HepG2 (cell line): Measurements from ENCODE around the gene DDRGK1.
A peak's percentile ranks its signal among the peaks of the same experiment; 100 is the strongest.

ENCODE experiments used
- EZH2 ChIP-seq: conservative IDR thresholded peaks from 2 replicates; pipeline ENCODE4 v1.6.1; 2012; ENCODE audit warnings: mild to moderate bottlenecking, low read depth, low read length, moderate library complexity
- RAD21 ChIP-seq: fragments of 450-650 bp; formaldehyde crosslinking; IDR thresholded peaks from 2 replicates; pipeline ENCODE4 v1.5.0; 2020; ENCODE audit warnings: mild to moderate bottlenecking
- ZBTB33 ChIP-seq: sonication (generic); formaldehyde crosslinking; IDR thresholded peaks from 2 replicates; pipeline ENCODE4 v1.4.0; 2020; ENCODE audit warnings: missing genetic modification reagents
- TF ChIP-seq, protein P1 (sequence below): sonication (generic); formaldehyde crosslinking; IDR thresholded peaks from 2 replicates; pipeline ENCODE4 v1.4.0; 2020; ENCODE audit warnings: missing genetic modification reagents, borderline replicate concordance
- TF ChIP-seq, protein P2 (sequence below): sonication (generic); formaldehyde crosslinking; IDR thresholded peaks from 2 replicates; pipeline ENCODE4 v1.4.0; 2020; ENCODE audit warnings: mild to moderate bottlenecking, low read depth, missing genetic modification reagents
- TF ChIP-seq, protein P3 (sequence below): sonication (generic); formaldehyde crosslinking; IDR thresholded peaks from 2 replicates; pipeline ENCODE4 v1.4.0; 2020; ENCODE audit warnings: missing genetic modification reagents
- TF ChIP-seq, protein P4 (sequence below), 2 experiments: fragments of 450-650 bp in 1 of 2; sonication (generic) in 1 of 2; formaldehyde crosslinking; IDR thresholded peaks; 2 replicates each; pipeline versions ENCODE4 v1.5.0 to v1.8.0; 2020 to 2022; ENCODE audit warnings: mild to moderate bottlenecking in 1 of 2, missing genetic modification reagents in 1 of 2

DNA sequence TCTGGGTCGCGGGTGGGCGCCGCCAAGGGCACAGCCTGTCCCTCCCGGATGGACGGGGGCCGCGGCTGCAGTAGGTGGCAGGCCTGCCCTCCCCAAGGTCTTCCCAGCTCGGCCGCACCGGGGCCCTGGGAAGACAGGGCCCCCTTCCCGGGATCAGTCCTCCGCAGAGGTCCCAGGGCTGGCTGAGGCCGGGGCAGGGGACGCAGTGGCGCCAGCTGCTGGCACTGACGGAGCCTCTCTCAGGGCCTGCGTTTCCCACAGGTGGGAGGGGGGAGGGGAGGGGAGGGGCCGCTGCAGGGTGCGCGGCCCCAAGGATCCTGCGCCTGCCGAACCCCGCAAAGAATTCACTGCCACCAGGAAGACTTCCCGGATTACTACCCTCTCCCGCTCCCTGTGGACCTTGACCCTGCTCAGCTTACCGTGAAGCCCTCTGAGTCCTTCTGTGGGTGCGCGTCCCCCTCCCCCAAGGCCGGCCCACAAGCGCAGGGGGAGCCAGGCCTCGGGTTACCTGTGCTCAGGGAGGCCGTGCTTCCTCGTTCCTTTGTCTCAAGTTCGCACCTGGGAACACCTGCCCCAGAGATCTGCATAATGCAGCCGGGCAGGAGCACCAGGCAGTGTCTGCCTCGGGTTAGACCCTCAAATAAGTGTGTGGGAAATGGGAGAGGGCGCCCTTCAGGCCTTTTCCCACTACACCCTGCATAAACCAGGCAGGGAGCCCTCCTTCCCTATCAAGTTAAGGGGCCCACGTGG lies 36.2 kb downstream of the DDRGK1 start:
- TF ChIP-seq, protein P1, sequence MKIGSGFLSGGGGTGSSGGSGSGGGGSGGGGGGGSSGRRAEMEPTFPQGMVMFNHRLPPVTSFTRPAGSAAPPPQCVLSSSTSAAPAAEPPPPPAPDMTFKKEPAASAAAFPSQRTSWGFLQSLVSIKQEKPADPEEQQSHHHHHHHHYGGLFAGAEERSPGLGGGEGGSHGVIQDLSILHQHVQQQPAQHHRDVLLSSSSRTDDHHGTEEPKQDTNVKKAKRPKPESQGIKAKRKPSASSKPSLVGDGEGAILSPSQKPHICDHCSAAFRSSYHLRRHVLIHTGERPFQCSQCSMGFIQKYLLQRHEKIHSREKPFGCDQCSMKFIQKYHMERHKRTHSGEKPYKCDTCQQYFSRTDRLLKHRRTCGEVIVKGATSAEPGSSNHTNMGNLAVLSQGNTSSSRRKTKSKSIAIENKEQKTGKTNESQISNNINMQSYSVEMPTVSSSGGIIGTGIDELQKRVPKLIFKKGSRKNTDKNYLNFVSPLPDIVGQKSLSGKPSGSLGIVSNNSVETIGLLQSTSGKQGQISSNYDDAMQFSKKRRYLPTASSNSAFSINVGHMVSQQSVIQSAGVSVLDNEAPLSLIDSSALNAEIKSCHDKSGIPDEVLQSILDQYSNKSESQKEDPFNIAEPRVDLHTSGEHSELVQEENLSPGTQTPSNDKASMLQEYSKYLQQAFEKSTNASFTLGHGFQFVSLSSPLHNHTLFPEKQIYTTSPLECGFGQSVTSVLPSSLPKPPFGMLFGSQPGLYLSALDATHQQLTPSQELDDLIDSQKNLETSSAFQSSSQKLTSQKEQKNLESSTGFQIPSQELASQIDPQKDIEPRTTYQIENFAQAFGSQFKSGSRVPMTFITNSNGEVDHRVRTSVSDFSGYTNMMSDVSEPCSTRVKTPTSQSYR (CRISPR knock-in tag), result peak; percentile 99
- TF ChIP-seq, protein P2, sequence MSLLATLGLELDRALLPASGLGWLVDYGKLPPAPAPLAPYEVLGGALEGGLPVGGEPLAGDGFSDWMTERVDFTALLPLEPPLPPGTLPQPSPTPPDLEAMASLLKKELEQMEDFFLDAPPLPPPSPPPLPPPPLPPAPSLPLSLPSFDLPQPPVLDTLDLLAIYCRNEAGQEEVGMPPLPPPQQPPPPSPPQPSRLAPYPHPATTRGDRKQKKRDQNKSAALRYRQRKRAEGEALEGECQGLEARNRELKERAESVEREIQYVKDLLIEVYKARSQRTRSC (CRISPR knock-in tag), result no peak
- no peak for TF ChIP-seq EZH2
- TF ChIP-seq, protein P3, sequence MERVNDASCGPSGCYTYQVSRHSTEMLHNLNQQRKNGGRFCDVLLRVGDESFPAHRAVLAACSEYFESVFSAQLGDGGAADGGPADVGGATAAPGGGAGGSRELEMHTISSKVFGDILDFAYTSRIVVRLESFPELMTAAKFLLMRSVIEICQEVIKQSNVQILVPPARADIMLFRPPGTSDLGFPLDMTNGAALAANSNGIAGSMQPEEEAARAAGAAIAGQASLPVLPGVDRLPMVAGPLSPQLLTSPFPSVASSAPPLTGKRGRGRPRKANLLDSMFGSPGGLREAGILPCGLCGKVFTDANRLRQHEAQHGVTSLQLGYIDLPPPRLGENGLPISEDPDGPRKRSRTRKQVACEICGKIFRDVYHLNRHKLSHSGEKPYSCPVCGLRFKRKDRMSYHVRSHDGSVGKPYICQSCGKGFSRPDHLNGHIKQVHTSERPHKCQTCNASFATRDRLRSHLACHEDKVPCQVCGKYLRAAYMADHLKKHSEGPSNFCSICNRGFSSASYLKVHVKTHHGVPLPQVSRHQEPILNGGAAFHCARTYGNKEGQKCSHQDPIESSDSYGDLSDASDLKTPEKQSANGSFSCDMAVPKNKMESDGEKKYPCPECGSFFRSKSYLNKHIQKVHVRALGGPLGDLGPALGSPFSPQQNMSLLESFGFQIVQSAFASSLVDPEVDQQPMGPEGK (CRISPR knock-in tag), result peak; percentile 94
- TF ChIP-seq, protein P4, sequence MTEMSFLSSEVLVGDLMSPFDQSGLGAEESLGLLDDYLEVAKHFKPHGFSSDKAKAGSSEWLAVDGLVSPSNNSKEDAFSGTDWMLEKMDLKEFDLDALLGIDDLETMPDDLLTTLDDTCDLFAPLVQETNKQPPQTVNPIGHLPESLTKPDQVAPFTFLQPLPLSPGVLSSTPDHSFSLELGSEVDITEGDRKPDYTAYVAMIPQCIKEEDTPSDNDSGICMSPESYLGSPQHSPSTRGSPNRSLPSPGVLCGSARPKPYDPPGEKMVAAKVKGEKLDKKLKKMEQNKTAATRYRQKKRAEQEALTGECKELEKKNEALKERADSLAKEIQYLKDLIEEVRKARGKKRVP (CRISPR knock-in tag; IDR thresholded peaks at IDR 0.05), result peak in 1 of 2 experiments; percentile 38; a peak in 1 of 4 replicates
- peak; percentile 86 for TF ChIP-seq ZBTB33 (CRISPR knock-in tag)
- peak; percentile 55 for TF ChIP-seq RAD21 (CRISPR knock-in tag)
